ENCODE measurements around the gene CLDN16.

Gene CLDN16
- total RNA-seq: 0 to 0.55 (median 0) reads per million in 17 experiments

GRCh38 chr3:190387578-190388213 lies at the start of gene CLDN16:
CLDN16 (plus strand) TSS chr3:190388163; CDS start chr3:190388330, 167 bp downstream.
- no peak for DNase-seq

GRCh38 chr3:190338717-190339116 lies 49.2 kb upstream of the CLDN16 start:
- peak in 3 of 4 experiments; percentile 15 to 35 (median 16) for DNase-seq

GRCh38 chr3:190339130-190339529 lies 48.8 kb upstream of the CLDN16 start:
- peak in 2 of 4 experiments; percentile 4 to 14 for DNase-seq

- no peak for DNase-seq
These were observed 47.9 kb upstream of the CLDN16 start for GRCh38 chr3:190340071-190340470.

GRCh38 chr3:190345027-190345821 lies 42.7 kb upstream of the CLDN16 start:
- DNase-seq: peak in 1 of 4 experiments; percentile 6

GRCh38 chr3:190345878-190346277 lies 42.1 kb upstream of the CLDN16 start:
- DNase-seq: no peak

- DNase-seq: no peak
These were observed 41.4 kb upstream of the CLDN16 start for GRCh38 chr3:190346541-190346940.

- no peak for DNase-seq
These were observed 35.0 kb upstream of the CLDN16 start for GRCh38 chr3:190352861-190353457.

GRCh38 chr3:190356246-190356645 lies 31.7 kb upstream of the CLDN16 start:
- DNase-seq: no peak

GRCh38 chr3:190357468-190357867 lies 30.5 kb upstream of the CLDN16 start:
- DNase-seq: no peak

- no peak for DNase-seq
These were observed 28.1 kb upstream of the CLDN16 start for GRCh38 chr3:190359813-190360212.

- DNase-seq: no peak
These were observed 27.7 kb upstream of the CLDN16 start for GRCh38 chr3:190360228-190360627.

GRCh38 chr3:190361791-190362190 lies 26.2 kb upstream of the CLDN16 start:
- no peak for DNase-seq

- no peak for DNase-seq
These were observed 25.7 kb upstream of the CLDN16 start for GRCh38 chr3:190362258-190362657.

GRCh38 chr3:190366133-190366532 lies 21.8 kb upstream of the CLDN16 start:
- DNase-seq: no peak

GRCh38 chr3:190368881-190369280 lies 19.1 kb upstream of the CLDN16 start:
- no peak for DNase-seq

GRCh38 chr3:190369668-190370295 lies 18.2 kb upstream of the CLDN16 start:
- no peak for DNase-seq

- DNase-seq: no peak
These were observed 17.6 kb upstream of the CLDN16 start for GRCh38 chr3:190370369-190370768.

GRCh38 chr3:190371152-190371551 lies 16.8 kb upstream of the CLDN16 start:
- DNase-seq: no peak

GRCh38 chr3:190375246-190375645 lies 12.7 kb upstream of the CLDN16 start:
- peak; percentile 40 to 76 (median 60) for DNase-seq

- no peak for DNase-seq
These were observed 12.3 kb upstream of the CLDN16 start for GRCh38 chr3:190375671-190376070.

- no peak for DNase-seq
These were observed 9.6 kb upstream of the CLDN16 start for GRCh38 chr3:190378240-190378891.

GRCh38 chr3:190380184-190380583 lies 7.8 kb upstream of the CLDN16 start:
- DNase-seq: no peak

Data from suppressor macrophage (primary cell).